GM12878 (cell line): ENCODE measurements around the gene EIF5. TPM values are rescaled to one million over a fixed set of nuclear protein-coding genes. Genes with fewer than 3 reads are reported as not detected.

Source experiments
- ATAC-seq: fragments of 200-7000 bp; cut with Tn5 transposase; 3 replicates; pipeline ENCODE4 v1.9.1; 2020; ENCODE audit warnings: mild to moderate bottlenecking, moderate library complexity
- BruUV-seq: library from RNA; stranded (reverse); fragments of 400-500 nt; replicated peaks from 2 replicates; lab custom pipeline; 2021; lab: Mats Ljungman, UMichigan
- CTCF ChIA-PET: fragments of 300-600 bp; sonication (Branson Sonifier 250); formaldehyde crosslinking; extraction: SDS; loops from one replicate; lab custom pipeline; 2021; ENCODE audit warnings: inconsistent platforms; lab: Yijun Ruan, JAX
- POLR2A ChIA-PET: fragments of 350-600 bp; formaldehyde crosslinking; extraction: SDS; loops from one replicate; lab custom pipeline; 2021; ENCODE audit warnings: inconsistent platforms; lab: Charles Lee
- RAD21 ChIA-PET: fragments of 300-600 bp; sonication (Branson Sonifier 250); formaldehyde crosslinking; loops from one replicate; lab custom pipeline; 2023; ENCODE audit warnings: antibody characterized with exemption; ENCODE audit not compliant: unreplicated experiment; lab: Charles Lee
- SMC1A ChIA-PET: fragments of 300-600 bp; sonication (Branson Sonifier 250); formaldehyde crosslinking; loops from one replicate; lab custom pipeline; 2023; ENCODE audit not compliant: unreplicated experiment, uncharacterized antibody; lab: Charles Lee
- DNase-seq: peaks from one replicate; pipeline ENCODE4 v3.0.0-alpha.2; 2011; ENCODE audit warnings: low read depth, low spot score
- FAIRE-seq: peaks from 3 replicates; lab custom pipeline; 2011; peaks lifted over from hg19 to GRCh38; lab: Jason Lieb, UNC
- H2AFZ ChIP-seq: 2 replicates; pipeline ENCODE4 v1.6.0; 2011; ENCODE audit warnings: low read depth, low read length, control low read depth; ENCODE audit not compliant: control insufficient read depth
- H3K27ac ChIP-seq: 2 replicates; pipeline ENCODE4 v1.5.1; 2011; ENCODE audit warnings: control low read depth; ENCODE audit not compliant: control insufficient read depth, insufficient read depth
- H3K27me3 ChIP-seq, 2 experiments: replicated peaks in 1 of 2; 2 replicates each; pipeline versions ENCODE4 v1.6.0 to v1.6.1; 2011; ENCODE audit warnings: low read length in 1 of 2; ENCODE audit not compliant: control insufficient read depth in 2 of 2, insufficient read depth in 2 of 2
- H3K36me3 ChIP-seq, 2 experiments: 2 replicates each; pipeline ENCODE4 v1.5.1; 2011; ENCODE audit warnings: low read length in 1 of 2; ENCODE audit not compliant: control insufficient read depth in 2 of 2, insufficient read depth in 2 of 2
- H3K4me1 ChIP-seq: 2 replicates; pipeline ENCODE4 v1.6.1; 2011; ENCODE audit warnings: mild to moderate bottlenecking, low read length, moderate library complexity, mixed read lengths; ENCODE audit not compliant: control insufficient read depth, insufficient read depth
- H3K4me2 ChIP-seq: 2 replicates; pipeline ENCODE4 v1.6.0; 2011; ENCODE audit warnings: control low read depth; ENCODE audit not compliant: control insufficient read depth, insufficient read depth
- H3K4me3 ChIP-seq: fragments of 200-600 bp; sonication (generic); 2 replicates; pipeline ENCODE4 v1.5.1; 2016
- H3K79me2 ChIP-seq: 2 replicates; pipeline ENCODE4 v1.6.0; 2011; ENCODE audit warnings: low read length; ENCODE audit not compliant: control insufficient read depth, insufficient read depth
- H3K9ac ChIP-seq: 2 replicates; pipeline ENCODE4 v1.8.0; 2011; ENCODE audit warnings: low read length, control low read depth, mixed read lengths; ENCODE audit not compliant: control insufficient read depth, insufficient read depth
- H3K9me3 ChIP-seq: replicated peaks from 3 replicates; pipeline ENCODE4 v1.5.1; 2011; ENCODE audit warnings: mild to moderate bottlenecking, low read length; ENCODE audit not compliant: control insufficient read depth, insufficient read depth
- H4K20me1 ChIP-seq: 2 replicates; pipeline ENCODE4 v1.6.0; 2011; ENCODE audit not compliant: control insufficient read depth, insufficient read depth
- ASH2L ChIP-seq: fragments of 300-600, 200-600 bp; sonication (generic); IDR thresholded peaks from 2 replicates; pipeline ENCODE4 v1.6.1; 2017; ENCODE audit warnings: low read depth, mild to moderate bottlenecking, borderline replicate concordance
- BCLAF1 ChIP-seq: fragments of 450-650 bp; IDR thresholded peaks from 2 replicates; pipeline ENCODE4 v1.6.1; 2017; ENCODE audit warnings: antibody characterized with exemption, mild to moderate bottlenecking, moderate library complexity
- CBX3 ChIP-seq: fragments of 200-600 bp; sonication (generic); IDR thresholded peaks from 2 replicates; pipeline ENCODE4 v1.6.1; 2016; ENCODE audit warnings: low read depth, borderline replicate concordance
- CEBPB ChIP-seq, 2 experiments: fragments of 150-350 bp in 1 of 2; IDR thresholded peaks; 2 replicates each; pipeline ENCODE4 v1.6.1; 2012 to 2014; ENCODE audit warnings: low read depth in 2 of 2, low read length in 2 of 2, borderline replicate concordance in 1 of 2, inconsistent platforms in 1 of 2
- EGR1 ChIP-seq, 2 experiments: IDR thresholded peaks; 1 replicate in 1 of 2; 2 replicates in 1 of 2; pipeline ENCODE4 v1.6.1; 2011 to 2012; ENCODE audit warnings: low read depth in 2 of 2, low read length in 2 of 2, borderline replicate concordance in 1 of 2, mild to moderate bottlenecking in 1 of 2, moderate library complexity in 1 of 2
- HDAC2 ChIP-seq: fragments of 200-600 bp; sonication (generic); IDR thresholded peaks from 2 replicates; pipeline ENCODE4 v1.6.1; 2017
- HDAC6 ChIP-seq: fragments of 200-600 bp; sonication (generic); IDR thresholded peaks from one replicate; pipeline ENCODE4 v1.8.0; 2017; ENCODE audit warnings: antibody characterized with exemption; ENCODE audit not compliant: unreplicated experiment
- IKZF2 ChIP-seq, 2 experiments: fragments of 450-650 bp; IDR thresholded peaks; 2 replicates each; pipeline ENCODE4 v1.6.1; 2017; ENCODE audit warnings: mild to moderate bottlenecking in 2 of 2, moderate library complexity in 2 of 2
- MLLT1 ChIP-seq: fragments of 450-650 bp; IDR thresholded peaks from 2 replicates; pipeline ENCODE4 v1.6.1; 2016; ENCODE audit warnings: mild to moderate bottlenecking
- POLR2A ChIP-seq: IDR thresholded peaks from 2 replicates; pipeline ENCODE4 v1.6.1; 2011; ENCODE audit warnings: low read depth, mild to moderate bottlenecking, low read length
- SMC3 ChIP-seq: IDR thresholded peaks from 2 replicates; pipeline ENCODE4 v1.6.1; 2011; ENCODE audit warnings: low read length, improper control_type of control experiment, borderline replicate concordance
- TBL1XR1 ChIP-seq: IDR thresholded peaks from 2 replicates; pipeline ENCODE4 v1.6.1; 2012; ENCODE audit warnings: low read depth, low read length, improper control_type of control experiment
- ZBTB33 ChIP-seq: fragments of 450-650 bp; IDR thresholded peaks from 2 replicates; pipeline ENCODE4 v1.6.1; 2017; ENCODE audit warnings: mild to moderate bottlenecking
- ZNF207 ChIP-seq: fragments of 450-650 bp; IDR thresholded peaks from 2 replicates; pipeline ENCODE4 v1.6.1; 2014; ENCODE audit warnings: antibody characterized with exemption, mild to moderate bottlenecking, borderline replicate concordance
- ZNF24 ChIP-seq: fragments of 450-650 bp; IDR thresholded peaks from 2 replicates; pipeline ENCODE4 v1.6.1; 2017; ENCODE audit warnings: antibody characterized with exemption, mild to moderate bottlenecking
- ZNF622 ChIP-seq: fragments of 450-650 bp; IDR thresholded peaks from 2 replicates; pipeline ENCODE4 v1.6.1; 2017; ENCODE audit warnings: mild to moderate bottlenecking, inconsistent platforms
- ZSCAN29 ChIP-seq: fragments of 450-650 bp; IDR thresholded peaks from 2 replicates; pipeline ENCODE4 v1.6.1; 2017; ENCODE audit warnings: mild to moderate bottlenecking, moderate library complexity
- WGBS: methylation state at CpG from one replicate; pipeline ENCODE4 v1.1.6; 2016; ENCODE audit warnings: low lambda C conversion rate; ENCODE audit not compliant: insufficient replicate concordance, insufficient coverage; ENCODE audit errors: missing lambda C conversion rate; 5-methylcytosine and 5-hydroxymethylcytosine counted together
- in situ Hi-C: fragments of 300-500 bp; cut with MboI; formaldehyde crosslinking; loops from 9 replicates; pipeline ENCODE4 v1.14.3; 2018; ENCODE audit warnings: mixed read lengths
- intact Hi-C: fragments of 100-400 bp; cut with micrococcal nuclease; formaldehyde crosslinking; loops from one replicate; pipeline ENCODE4 v1.14.2; 2022; ENCODE audit not compliant: unreplicated experiment
- polyA plus RNA-seq, 11 experiments: library from polyadenylated mRNA; depleted of rRNA in 4 of 11; unstranded in 6 of 11; stranded (reverse) in 5 of 11; fragments of >200 nt; fragmentation: Nextera tagmentation in 4 of 11; fragmentation: Illumina TruSeq in 1 of 11; extraction: Ambion mirVana in 4 of 11; extraction: Trizol in 1 of 11; gene quantifications; 1 replicate in 1 of 11; 2 replicates in 10 of 11; pipeline versions ENCODE4 v1.2.1 to v1.2.3, GENCODE V29; 2011 to 2016; ENCODE audit warnings: inconsistent platforms in 2 of 11, missing spikeins in 2 of 11, low read depth in 1 of 11
- total RNA-seq, 4 experiments: library from RNA; depleted of rRNA in 3 of 4; stranded (reverse); fragments of >200 nt in 3 of 4; fragmentation: Illumina TruSeq in 1 of 4; extraction: Trizol in 1 of 4; gene quantifications; 2 replicates each; pipeline versions ENCODE4 v1.2.1 to v1.2.3, GENCODE V29; 2013 to 2021
- TF ChIP-seq, protein P1 (sequence below): IDR thresholded peaks from 2 replicates; pipeline ENCODE4 v1.6.1; 2011; ENCODE audit warnings: low read depth, low read length, improper control_type of control experiment, borderline replicate concordance

Gene EIF5
- total and polyA plus RNA-seq, 10 of the 15 experiments (the other 5 are each of a cell fraction or from before 2014, with no cell fraction given): 51.2 to 360 (median 115) TPM

GRCh38 chr14:103326078-103326477 is 8.0 kb upstream of the EIF5 start (continued):
- TF ChIP-seq CEBPB (IDR thresholded peaks at IDR 0.05; ENCODE audit: borderline replicate concordance in 1 of 2, low read depth in 2 of 2, low read length in 2 of 2) (no peak), HDAC2 (no peak)

DNA sequence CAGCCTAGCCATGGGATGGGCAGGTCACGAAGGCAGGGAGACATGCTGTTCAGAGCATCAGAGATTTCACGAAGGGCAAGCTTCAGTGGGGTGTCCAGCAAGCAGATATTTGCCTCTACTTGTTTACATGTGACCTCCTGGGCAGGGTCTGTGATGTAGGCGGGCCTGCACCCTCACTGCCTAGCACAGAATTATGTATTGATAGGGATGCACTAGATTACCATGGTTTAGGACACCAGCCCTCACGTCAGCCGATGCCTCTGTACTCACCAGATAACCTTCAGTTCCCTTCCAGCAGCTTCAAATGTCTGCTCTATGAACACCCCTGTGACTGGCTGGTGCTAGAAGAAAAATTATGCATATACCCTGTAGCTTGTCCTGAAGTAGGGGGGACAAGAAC is 5.1 kb upstream of the EIF5 start:
- H3K27ac ChIP-seq: no peak overlapping the region
- no TSS peak for BruUV-seq
- no peak overlapping the region for H2AFZ ChIP-seq
- POLR2A ChIA-PET: no interaction called here
- SMC1A ChIA-PET: no interaction called here
- CTCF ChIA-PET: interaction anchor here (2.4 kb wide), 1 partner anchor 62 kb away, joined by 10 read pairs; no protein-coding TSS in a partner anchor
- in situ Hi-C loops (no loop called here), intact Hi-C loops (no loop called here)
- H3K4me2 ChIP-seq: no peak overlapping the region
- no peak for FAIRE-seq
- no peak overlapping the region for H3K4me3 ChIP-seq
- 75% methylated on average over 5 of the region's 5 CpGs for WGBS
- no peak for DNase-seq
- RAD21 ChIA-PET: no interaction called here
- no peaks in the 10 kb centered on the region for H4K20me1 ChIP-seq
- no peaks in the 10 kb centered on the region for H3K36me3 ChIP-seq
- H3K4me1 ChIP-seq: peaks cover 18% of the 10 kb centered on the region; the same call in 1 of the 2 replicates
- H3K9ac ChIP-seq: no peak overlapping the region
- ATAC-seq: no peak
- no peaks in the 10 kb centered on the region for H3K9me3 ChIP-seq
- peaks cover 11% of the 10 kb centered on the region for H3K79me2 ChIP-seq
- no peaks in the 10 kb centered on the region for H3K27me3 ChIP-seq
- no peak for TF ChIP-seq ZSCAN29
- TF ChIP-seq, protein P1, sequence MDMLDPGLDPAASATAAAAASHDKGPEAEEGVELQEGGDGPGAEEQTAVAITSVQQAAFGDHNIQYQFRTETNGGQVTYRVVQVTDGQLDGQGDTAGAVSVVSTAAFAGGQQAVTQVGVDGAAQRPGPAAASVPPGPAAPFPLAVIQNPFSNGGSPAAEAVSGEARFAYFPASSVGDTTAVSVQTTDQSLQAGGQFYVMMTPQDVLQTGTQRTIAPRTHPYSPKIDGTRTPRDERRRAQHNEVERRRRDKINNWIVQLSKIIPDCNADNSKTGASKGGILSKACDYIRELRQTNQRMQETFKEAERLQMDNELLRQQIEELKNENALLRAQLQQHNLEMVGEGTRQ: no peak
- no peak for TF ChIP-seq ASH2L
- TF ChIP-seq ZNF622: no peak
- TF ChIP-seq IKZF2 (IDR thresholded peaks at IDR 0.05): no peak
- no peak for TF ChIP-seq TBL1XR1
- TF ChIP-seq ZNF207: no peak
- TF ChIP-seq MLLT1: no peak
- TF ChIP-seq HDAC6: no peak
- no peak for TF ChIP-seq ZBTB33
- TF ChIP-seq POLR2A: no peak
- TF ChIP-seq EGR1 (IDR thresholded peaks at IDR 0.05; ENCODE audit: borderline replicate concordance in 1 of 2, low read depth in 2 of 2, low read length in 2 of 2): no peak
- TF ChIP-seq ZNF24: no peak
- no peak for TF ChIP-seq BCLAF1
- TF ChIP-seq SMC3: no peak
- no peak for TF ChIP-seq CBX3
